Loucy (cell line): ENCODE results near the gene GOLM1.

Experiments
- CTCF ChIP-seq: fragments of 200-600 bp; sonication (generic); conservative IDR thresholded peaks from 2 replicates; pipeline ENCODE4 v1.5.1; 2014; ENCODE audit warnings: mild to moderate bottlenecking, antibody characterized with exemption, low read length
- EZH2phosphoT487 ChIP-seq: fragments of 200-600 bp; IDR thresholded peaks from 2 replicates; pipeline ENCODE4 v1.6.1; 2018; ENCODE audit warnings: antibody characterized with exemption, mild to moderate bottlenecking, moderate library complexity, borderline replicate concordance

DNA sequence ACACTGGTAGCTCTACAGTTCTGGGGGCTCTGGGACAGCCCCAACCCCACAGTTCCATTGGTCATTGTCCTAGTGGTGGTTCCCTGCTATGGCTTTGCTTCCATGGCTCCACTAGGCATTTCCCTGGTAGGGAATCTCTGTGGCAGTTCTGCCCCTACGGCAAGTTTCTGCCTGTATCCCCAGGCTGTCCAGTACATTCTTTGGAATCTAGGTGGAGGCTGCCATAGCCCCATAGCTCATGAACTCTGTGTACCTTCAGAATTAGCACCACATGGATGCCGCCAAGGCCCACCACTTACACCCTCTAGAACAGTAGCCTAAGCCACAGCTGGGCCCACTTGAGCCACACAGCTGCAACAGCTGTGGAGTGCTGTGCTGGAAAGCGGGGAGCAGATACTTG, 3.3 kb upstream of the GOLM1 start:
- TF ChIP-seq CTCF, result no peak
- no peak for TF ChIP-seq EZH2phosphoT487
